A673 (cell line): ENCODE measurements around the gene STARD10. TPM values are rescaled to one million over a fixed set of nuclear protein-coding genes. Genes with fewer than 3 reads are reported as not detected.

Experiments used
- BruUV-seq: library from RNA; stranded (reverse); fragments of 400-500 nt; replicated peaks from 2 replicates; lab custom pipeline; 2021; lab: Mats Ljungman, UMichigan
- CTCF ChIA-PET: fragments of 300-600 bp; sonication (Branson Sonifier 250); formaldehyde crosslinking; loops from one replicate; lab custom pipeline; 2022; ENCODE audit warnings: antibody characterized with exemption; lab: Charles Lee
- POLR2A ChIA-PET: fragments of 300-600 bp; sonication (Branson Sonifier 250); formaldehyde crosslinking; loops from one replicate; lab custom pipeline; 2022; ENCODE audit warnings: antibody characterized with exemption; ENCODE audit not compliant: low non-redundant PET; lab: Charles Lee
- DNase-seq: peaks from one replicate; pipeline ENCODE4 v3.0.0-alpha.2; 2015; ENCODE audit warnings: low spot score
- H3K27ac ChIP-seq: fragments of 200-600 bp; sonication (generic); 2 replicates; pipeline ENCODE4 v1.5.1; 2016; ENCODE audit warnings: mixed run types, low read depth, mild to moderate bottlenecking, mixed read lengths, antibody characterized with exemption, low read length; ENCODE audit not compliant: poor library complexity, severe bottlenecking
- H3K27me3 ChIP-seq: fragments of 200-600 bp; sonication (generic); replicated peaks from 2 replicates; pipeline ENCODE4 v1.6.1; 2017; ENCODE audit warnings: mixed run types, low read depth, mild to moderate bottlenecking, mixed read lengths, antibody characterized with exemption, low read length; ENCODE audit not compliant: insufficient read depth, poor library complexity
- H3K36me3 ChIP-seq: fragments of 200-600 bp; sonication (generic); 2 replicates; pipeline ENCODE4 v1.6.1; 2016; ENCODE audit warnings: mixed run types, mild to moderate bottlenecking, mixed read lengths, antibody characterized with exemption, low read length; ENCODE audit not compliant: insufficient read depth, poor library complexity, severe bottlenecking
- H3K4me1 ChIP-seq: fragments of 200-600 bp; sonication (generic); 2 replicates; pipeline ENCODE4 v1.6.1; 2017; ENCODE audit warnings: mixed run types, mild to moderate bottlenecking, mixed read lengths, antibody characterized with exemption, low read length; ENCODE audit not compliant: insufficient read depth, poor library complexity, severe bottlenecking
- H3K4me3 ChIP-seq: fragments of 200-600 bp; sonication (generic); 2 replicates; pipeline ENCODE4 v1.5.1; 2016; ENCODE audit warnings: low read depth, mixed run types, mild to moderate bottlenecking, mixed read lengths, low read length; ENCODE audit not compliant: poor library complexity, severe bottlenecking
- H3K9me3 ChIP-seq: fragments of 200-600 bp; sonication (generic); 2 replicates; pipeline ENCODE4 v1.6.1; 2016; ENCODE audit warnings: mixed run types, low read depth, mild to moderate bottlenecking, mixed read lengths, antibody characterized with exemption, low read length; ENCODE audit not compliant: poor library complexity, severe bottlenecking
- EZH2 ChIP-seq: fragments of 200-600 bp; sonication (generic); IDR thresholded peaks from 2 replicates; pipeline ENCODE4 v1.6.1; 2017; ENCODE audit warnings: borderline replicate concordance, low read depth, mild to moderate bottlenecking, mixed read lengths, antibody characterized with exemption, low read length; ENCODE audit not compliant: poor library complexity, severe bottlenecking
- intact Hi-C: fragments of 100-400 bp; cut with micrococcal nuclease; formaldehyde crosslinking; loops from one replicate; pipeline ENCODE4 v1.10.0; 2022; ENCODE audit not compliant: unreplicated experiment
- total RNA-seq: library from RNA; stranded (reverse); gene quantifications from 2 replicates; pipeline ENCODE4 v1.2.3, GENCODE V29; 2021
- TF ChIP-seq, protein P1 (sequence below): fragments of 300-800, 200-600 bp; sonication (generic); conservative IDR thresholded peaks from 2 replicates; pipeline ENCODE4 v1.5.1; 2017; ENCODE audit warnings: low read depth, mild to moderate bottlenecking, antibody characterized with exemption, low read length, moderate library complexity, mixed read lengths

STARD10 gene
- total RNA-seq, 1 experiment from 2014 or later, result 16.9 TPM

DNA sequence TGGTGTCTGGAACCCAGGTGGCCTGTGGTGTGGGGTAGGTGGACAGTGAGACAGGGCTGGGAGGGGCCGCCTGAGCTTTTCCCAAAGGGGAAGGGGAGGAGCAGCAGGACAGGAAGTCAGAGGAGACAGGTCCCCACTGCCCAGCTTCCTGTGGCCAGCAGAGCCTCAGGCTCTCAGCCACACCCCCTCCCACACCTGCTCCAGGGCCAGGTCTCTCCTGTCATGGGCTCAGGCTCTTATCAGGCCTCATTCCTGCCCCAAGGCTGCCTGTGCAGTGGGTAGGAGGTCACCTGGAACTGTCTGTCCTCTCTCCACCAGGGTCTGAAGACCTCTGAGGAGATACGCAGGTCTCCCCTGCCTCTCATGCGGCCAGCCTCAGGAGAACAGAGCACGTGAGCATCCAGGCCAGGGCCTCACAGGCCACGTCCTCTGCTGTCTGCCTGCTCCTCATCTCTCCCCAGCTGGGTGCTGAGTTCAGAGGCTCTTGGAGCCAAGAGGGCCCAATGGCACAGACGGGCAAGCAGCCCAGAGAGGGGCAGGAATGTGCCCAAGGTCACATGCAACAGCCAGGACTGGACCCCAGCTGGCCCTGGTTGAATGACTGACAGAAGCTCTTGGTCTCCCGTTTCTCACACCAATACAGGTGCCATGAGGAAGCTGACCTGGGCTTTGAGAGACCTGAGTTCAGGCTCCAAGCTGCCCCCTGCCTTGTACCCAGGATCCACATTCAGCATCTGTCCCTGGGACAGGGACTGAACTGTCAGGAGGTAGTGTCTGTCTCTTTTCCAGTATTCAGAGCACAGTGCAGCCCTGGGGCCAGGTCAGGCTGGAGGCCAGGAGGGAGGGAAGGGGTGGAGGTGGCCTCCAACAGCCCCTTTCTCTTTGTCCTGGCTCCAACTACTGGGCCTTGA is 16.7 kb downstream of the STARD10 start:
- DNase-seq, result no peak
- CTCF ChIA-PET, result no interaction called here
- no peaks in the 10 kb centered on the region for H3K9me3 ChIP-seq

DNA sequence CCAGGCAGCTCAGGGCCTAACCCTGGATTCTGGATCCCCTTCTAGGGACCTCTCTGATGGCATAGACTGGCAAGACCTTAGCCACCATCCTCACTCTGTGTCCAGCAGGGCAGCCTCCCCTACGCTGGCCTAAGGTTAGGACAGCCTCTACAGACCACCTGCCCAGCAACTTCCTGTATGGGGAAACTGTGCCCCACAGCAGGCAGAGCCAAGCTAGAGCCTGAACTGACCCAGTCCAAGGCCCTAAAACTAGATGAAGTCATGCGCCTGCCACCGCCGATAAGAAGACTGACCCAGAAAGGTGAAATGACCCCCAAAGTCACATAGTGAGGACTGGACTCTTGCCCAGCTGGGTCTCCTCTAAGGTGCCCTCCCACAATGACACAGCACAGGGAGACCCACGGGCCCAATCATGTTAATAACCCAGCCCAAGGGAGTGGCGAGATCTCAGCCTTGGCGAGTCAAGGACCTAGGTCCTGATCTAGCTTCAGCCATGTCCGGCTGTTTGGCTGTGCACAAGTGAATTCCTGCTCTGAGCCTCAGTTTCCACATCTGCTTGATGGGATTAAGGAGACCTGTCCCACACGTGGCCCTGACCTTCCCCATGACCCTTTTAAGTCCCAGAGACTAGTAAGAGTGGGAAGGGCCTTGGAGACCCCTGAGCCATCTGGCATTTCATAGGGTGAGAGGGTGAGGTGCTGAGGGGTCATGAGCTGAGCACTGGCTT is 17.6 kb downstream of the STARD10 start:
- H3K9me3 ChIP-seq, result no peaks in the 10 kb centered on the region
- H3K4me1 ChIP-seq, result peaks cover 20% of the 10 kb centered on the region
- ChIA-PET POLR2A (interaction anchor here (0.6 kb wide), 1 partner anchor 46 kb away, joined by 10 read pairs; no protein-coding TSS in a partner anchor), CTCF (no interaction called here)
- no peak overlapping the region for H3K4me3 ChIP-seq
- no peaks in the 10 kb centered on the region for H3K27me3 ChIP-seq
- BruUV-seq, result no TSS peak
- TF ChIP-seq EZH2, result no peak
- TF ChIP-seq, protein P1, sequence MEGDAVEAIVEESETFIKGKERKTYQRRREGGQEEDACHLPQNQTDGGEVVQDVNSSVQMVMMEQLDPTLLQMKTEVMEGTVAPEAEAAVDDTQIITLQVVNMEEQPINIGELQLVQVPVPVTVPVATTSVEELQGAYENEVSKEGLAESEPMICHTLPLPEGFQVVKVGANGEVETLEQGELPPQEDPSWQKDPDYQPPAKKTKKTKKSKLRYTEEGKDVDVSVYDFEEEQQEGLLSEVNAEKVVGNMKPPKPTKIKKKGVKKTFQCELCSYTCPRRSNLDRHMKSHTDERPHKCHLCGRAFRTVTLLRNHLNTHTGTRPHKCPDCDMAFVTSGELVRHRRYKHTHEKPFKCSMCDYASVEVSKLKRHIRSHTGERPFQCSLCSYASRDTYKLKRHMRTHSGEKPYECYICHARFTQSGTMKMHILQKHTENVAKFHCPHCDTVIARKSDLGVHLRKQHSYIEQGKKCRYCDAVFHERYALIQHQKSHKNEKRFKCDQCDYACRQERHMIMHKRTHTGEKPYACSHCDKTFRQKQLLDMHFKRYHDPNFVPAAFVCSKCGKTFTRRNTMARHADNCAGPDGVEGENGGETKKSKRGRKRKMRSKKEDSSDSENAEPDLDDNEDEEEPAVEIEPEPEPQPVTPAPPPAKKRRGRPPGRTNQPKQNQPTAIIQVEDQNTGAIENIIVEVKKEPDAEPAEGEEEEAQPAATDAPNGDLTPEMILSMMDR, result no peak
- no peaks in the 10 kb centered on the region for H3K36me3 ChIP-seq
- H3K27ac ChIP-seq, result no peak overlapping the region
- DNase-seq, result no peak
- intact Hi-C loops, result no loop called here

More for the DNA sequence above, 16.7 kb downstream of the STARD10 start:
- Histone ChIP-seq H3K27me3 (no peaks in the 10 kb centered on the region), H3K36me3 (no peaks in the 10 kb centered on the region), H3K4me1 (peaks cover 23% of the 10 kb centered on the region), H3K4me3 (no peak overlapping the region), H3K27ac (no peak overlapping the region)
- POLR2A ChIA-PET, result no interaction called here
- BruUV-seq, result no TSS peak
- intact Hi-C loops, result no loop called here
- TF ChIP-seq, protein P1, result no peak
- TF ChIP-seq EZH2, result no peak

DNA sequence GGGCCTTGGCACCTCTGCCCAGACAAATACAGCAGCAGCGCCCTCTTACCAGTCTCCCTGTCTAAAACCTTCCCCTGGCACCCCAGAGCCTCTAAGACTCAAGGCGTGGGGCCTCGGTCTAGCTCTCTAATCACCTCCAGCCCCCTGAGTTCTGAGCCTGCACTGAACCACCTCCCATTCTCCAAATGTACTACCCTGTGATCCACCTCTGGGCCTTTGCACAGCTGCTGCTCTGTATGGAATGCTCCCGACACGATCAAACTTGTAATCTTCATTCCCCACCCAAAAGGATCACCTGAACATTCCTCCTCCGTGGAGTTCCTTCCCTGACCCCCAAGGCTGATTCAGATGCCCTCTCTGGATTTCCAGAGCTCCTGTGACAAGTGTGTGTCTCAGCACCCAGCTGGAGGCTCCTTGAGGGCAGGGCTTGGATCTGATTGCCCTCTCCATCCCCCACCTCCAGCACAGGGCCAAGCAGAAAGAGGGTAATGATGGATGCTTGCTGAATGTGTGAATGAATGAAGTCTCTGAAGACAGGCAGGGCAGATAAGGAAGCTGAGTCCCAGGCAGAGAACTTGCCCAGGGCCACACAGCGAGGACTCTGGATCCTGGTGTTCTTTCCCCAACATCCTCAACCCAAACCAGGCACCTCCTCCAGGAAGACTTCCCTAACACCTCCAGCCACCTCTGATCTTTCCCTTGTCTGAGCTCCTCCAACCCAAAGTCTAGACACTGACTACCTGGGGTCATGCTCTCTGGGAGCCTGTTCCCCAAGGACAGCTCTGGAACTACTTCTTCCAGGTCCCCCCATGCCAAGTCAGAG is 18.3 kb downstream of the STARD10 start:
- POLR2A ChIA-PET, result interaction anchor here (0.6 kb wide), 1 partner anchor 45 kb away, joined by 10 read pairs; no protein-coding TSS in a partner anchor

More for the DNA sequence above, 18.3 kb downstream of the STARD10 start:
- Histone ChIP-seq H3K9me3 (no peaks in the 10 kb centered on the region), H3K4me1 (peaks cover 12% of the 10 kb centered on the region), H3K36me3 (no peaks in the 10 kb centered on the region), H3K27me3 (no peaks in the 10 kb centered on the region), H3K27ac (no peak overlapping the region), H3K4me3 (no peak overlapping the region)
- TF ChIP-seq EZH2, result no peak
- TF ChIP-seq, protein P1, result no peak
- no peak for DNase-seq
- intact Hi-C loops, result no loop called here
- CTCF ChIA-PET, result no interaction called here
- no TSS peak for BruUV-seq
